ENCODE results near the gene FGFR2.

Gene FGFR2

DNA sequence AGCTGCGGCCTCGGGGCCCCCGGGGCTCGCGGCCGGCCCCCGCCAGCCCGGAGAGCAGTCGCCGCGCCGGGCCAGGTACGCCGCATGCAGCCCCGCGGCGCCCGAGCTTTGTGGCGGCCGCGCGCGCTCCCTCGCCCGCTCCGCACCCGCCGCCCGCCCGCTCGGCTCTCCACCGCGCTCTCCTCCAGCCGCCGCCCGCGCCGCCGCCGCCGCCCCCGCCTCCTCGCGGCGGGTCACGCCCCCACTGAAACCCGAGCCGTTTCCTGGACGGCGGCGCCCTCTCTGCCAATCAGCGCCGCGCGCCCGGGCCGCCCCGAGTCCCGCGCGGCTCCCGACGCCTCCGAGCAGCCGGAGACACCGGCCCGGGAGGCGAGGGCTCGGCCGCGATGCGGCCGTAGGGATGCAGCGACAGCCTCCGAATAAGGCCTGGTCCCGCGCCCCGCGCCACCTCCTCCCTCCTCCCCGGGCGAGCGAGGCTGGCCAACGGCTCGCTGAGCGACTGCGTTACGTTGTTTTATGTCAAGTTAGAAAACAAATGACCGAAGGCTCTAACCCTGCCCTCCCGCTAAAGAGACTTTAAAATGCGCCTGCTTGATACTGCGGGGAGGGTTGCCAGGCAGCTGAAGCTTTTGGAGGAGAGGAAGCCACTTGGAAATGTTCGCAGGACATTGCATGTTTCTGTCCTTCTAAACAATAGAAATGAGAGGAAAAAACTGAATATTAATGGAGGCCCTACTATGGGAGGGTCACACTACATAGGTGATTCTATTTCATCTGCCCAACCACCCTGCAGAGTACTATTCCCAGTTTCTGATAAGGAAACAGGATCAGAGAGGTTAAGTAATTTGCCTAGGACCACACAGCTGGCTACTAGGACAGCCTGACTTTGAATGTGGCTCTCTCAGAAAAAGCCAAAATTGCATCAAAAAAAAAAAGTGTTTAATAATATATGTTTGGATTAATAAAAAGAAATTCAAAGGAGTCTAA lies at the start of gene FGFR2:
Gene FGFR2, minus strand, starts transcription at position 182 of the 987 bp plus-strand sequence. CDS start 4,627 bp downstream, outside the sequence.
- DNase-seq, result peak; percentile 45

DNA sequence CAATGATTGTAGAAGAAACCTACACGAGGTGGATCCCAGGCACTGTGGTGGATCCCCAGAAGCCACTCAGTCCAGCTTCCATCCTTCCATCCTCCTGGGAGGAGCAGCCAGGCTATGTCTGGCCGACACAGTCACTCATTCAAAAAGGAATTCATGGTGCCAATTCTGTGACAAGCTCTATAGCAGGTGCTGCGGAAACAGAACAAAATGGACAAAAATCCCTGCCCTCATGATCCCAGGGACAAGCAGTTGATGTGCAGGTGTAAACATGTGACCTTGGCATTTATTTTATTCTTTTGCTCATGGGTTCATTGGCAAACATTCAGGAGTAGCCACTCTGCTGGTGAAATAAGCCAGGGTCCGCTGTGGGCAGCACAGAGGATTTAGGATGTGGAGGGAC lies 49.2 kb upstream of the FGFR2 start:
- DNase-seq, result no peak

DNA sequence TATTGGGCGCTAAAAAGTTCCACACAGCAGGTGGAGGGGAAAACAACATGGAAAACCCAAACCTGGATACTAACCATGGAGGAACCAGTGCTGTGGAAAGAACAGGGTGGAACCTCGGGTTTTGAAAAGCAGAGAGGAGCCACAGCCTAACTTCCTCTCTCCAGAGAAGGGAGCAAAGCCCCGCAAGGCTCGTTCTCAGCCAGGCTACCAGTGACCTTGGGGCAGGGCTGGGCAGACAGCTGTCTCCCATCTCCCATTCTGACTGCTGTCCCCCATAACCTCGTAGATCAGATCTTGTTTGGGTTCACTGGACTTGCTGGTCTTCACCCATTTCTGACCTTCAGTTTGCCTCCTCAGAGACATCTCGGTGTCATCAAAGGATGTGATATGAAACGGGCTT lies 47.5 kb upstream of the FGFR2 start:
- no peak for DNase-seq

DNA sequence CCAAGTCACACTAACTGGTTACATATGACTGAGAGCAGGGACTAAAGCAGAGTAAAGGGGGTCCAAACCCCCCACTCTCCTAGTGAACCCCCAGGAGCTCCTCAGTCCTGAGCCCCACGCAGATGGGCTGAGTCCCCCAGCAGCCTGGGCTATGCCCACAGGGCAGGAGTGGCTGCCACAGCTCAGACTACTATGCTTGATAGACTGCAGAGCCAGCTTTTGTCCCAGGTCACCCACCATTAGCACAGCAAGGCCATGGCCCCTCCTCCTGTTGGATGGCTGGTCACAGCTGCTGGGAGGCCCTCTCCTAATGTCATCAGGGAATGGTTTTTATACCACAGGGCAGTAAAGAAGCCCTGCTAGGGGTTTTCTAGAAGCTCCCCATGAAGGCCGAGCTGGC lies 46.3 kb upstream of the FGFR2 start:
- no peak for DNase-seq

DNA sequence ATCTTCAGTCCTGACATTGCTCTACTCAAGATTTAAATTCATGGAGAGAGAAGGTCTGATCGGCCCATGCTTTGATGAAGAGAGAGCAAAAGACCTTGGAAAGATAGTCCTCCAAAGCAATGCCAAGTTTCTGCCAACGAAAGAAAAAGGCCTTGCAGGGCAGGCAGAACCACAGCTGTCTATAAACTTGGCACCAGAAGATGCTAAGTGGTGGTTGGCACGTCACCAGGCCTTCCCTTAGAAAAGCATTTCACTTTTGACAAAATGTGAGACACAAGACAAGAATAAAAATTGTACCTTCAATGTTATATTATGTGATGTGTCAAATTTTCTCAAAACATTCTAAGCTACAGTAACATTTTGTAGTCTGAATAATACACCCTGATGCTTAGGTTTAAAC lies 42.0 kb upstream of the FGFR2 start:
- no peak for DNase-seq

DNA sequence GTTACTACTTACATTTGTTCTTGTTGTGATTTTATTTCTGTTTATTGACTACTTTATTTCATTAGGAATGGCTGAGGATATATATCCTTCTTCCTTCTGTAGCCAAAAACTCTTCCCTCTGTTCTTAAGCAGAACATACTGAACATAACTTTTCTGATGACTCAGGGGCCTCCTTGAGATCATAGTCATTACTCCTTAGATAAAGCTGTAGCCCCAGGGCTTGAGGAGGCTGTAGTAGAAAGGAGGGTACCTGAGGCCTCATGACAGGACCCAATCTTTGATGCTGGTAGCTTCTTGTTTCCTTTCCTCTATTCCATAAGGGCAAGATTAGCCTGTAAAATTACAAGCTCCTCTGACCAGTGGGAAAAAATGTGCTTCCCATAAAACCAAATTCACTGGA lies 41.2 kb upstream of the FGFR2 start:
- no peak for DNase-seq

DNA sequence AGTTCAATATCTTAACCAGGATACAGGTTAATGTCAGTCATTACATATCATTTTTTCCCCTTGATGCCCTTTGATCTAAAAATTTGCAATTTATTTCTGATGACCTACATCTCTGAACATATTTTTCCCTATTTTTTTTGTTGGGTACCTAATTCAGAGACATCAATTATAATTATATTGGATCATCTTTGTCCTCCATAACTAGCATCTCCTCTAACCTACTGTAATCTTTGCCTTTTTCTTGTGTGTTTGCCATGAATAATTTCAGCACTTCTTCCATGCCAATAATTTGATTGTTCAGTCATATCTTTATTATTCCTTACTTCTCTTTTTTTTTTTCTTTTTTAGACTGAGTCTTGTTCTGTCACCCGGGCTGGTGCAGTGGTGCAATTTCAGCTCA lies 39.2 kb upstream of the FGFR2 start:
- DNase-seq, result no peak

DNA sequence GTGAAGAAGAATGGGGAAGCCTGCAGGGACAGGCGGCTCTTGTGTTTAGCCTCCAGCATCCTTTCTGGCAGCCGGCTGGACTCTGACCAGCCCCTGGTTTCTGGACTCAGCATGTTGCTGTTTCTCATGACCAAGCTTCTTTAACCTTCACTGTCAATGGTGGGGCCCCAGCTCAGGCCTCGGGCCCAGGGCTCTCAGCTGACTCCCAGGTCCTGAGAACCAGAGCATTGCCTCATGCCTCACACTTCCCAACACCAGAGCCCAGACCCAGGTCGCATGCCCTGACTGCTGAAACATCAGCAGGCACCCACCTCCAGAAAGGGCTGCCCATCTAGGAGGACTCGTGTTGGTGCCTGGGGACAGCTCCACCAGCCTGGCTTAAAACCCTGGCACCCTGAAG lies 34.8 kb upstream of the FGFR2 start:
- DNase-seq, result no peak

DNA sequence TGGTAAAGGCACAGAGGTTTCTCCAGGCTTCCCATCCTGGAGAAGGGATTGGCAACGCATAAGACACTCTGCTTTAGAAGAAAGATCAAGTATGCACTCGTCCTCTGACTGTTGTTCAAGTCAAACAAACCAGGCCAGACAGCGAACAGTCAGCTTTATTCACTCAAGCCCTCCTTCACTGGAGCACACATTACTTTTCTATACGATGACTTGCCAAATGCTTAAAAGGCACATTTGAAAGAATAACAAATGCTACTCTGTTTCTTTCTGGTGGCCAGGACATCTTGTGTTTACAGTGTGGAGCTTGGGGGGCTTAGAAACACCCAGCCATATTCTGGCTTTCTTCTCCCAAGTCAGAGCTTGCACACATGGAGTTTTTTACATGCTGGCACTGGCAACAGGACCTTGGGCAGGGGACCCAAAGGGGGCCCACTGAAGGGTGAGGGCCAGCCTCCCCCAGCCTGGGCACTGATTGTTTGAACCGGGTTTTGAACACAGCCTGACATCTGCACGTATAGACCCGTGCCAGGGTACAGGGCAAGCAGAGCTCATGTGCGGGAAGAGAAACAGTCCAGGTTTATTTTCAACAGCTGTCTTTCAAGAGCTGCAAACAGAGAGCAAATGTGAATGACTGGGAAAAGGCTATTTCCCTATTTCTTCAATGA lies 33.3 kb upstream of the FGFR2 start:
- DNase-seq, result no peak

DNA sequence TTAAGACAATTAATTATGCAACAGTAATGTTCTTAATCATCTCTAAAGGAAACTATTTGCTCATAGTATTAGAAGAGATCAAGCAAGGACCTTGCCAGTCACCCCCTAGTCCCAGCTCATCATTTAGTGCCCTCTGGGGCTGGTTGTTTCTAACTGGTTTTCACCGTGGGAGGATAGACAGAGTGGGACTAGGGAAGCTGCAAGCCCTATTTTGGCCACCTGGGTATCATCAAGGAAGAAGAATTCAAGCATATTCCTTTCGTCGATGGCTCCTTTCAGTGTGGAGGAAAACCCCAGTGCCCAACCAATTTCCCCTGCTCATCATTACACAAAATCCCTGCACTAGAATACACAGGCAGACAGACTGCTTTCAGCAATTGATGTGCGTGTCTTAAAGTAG lies 30.6 kb upstream of the FGFR2 start:
- no peak for DNase-seq

DNA sequence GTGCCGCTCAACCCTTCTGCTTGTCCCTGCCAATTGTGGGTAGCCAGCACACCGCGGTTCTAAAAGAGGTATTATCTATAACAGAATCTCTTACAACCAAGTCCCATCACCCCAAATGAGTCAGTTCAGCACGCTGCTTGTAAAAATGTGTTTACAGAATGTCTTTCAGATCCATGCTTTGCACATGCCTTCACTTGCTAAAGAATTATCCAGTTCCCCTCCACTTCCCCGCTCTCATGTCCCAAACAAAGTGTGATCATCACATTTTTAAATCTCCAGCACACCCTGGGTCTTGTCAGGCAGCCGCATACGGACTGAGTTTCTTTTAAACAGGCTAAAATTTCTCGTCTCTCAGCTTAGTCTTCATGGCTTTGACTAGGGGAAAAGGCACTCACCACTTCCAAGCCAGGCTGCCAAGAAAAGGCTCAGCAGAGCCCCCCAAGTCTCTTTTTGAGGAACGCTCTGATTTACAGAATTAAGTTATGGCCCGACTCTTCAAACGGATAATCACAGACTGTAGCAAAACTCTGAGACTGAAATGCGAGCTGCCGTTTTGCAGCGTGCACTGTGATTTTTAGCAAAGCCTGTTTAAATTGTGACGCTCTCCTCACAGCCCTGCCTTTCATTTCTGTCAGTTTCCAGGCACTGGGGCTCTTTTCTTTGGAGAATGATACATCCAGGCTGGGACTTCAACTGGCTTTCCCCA lies 29.8 kb upstream of the FGFR2 start:
- no peak for DNase-seq

DNA sequence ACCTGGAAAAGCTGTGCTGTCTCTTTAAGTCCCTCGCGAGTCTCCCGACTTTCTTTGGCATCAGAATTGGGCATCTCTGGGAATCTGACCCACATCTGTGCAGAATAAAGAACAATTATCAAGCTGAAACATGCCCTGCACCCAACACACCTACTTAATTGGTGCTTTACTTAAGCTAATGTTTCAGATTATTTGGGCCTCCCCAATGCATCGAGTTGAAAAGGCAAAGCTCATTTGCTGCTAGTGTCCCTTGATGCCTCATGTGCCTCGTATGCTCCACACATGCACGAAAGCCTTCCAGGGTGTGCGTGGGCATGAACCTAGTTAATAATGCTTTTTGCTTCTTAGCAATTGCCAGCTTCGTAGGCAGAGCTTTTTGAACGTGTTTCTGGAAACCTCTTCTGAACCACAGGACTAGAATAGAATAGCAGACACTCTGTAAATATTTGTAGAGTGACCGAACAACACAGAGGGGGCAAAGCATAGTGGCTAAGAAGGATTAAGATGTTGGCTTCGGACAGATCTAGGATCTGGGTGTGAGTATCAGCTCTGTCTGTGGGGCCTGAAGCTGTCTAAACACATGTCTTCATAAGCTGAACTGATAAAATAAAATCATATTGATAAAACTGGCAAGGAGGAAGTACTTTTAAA lies 26.7 kb upstream of the FGFR2 start:
- DNase-seq, result no peak

DNA sequence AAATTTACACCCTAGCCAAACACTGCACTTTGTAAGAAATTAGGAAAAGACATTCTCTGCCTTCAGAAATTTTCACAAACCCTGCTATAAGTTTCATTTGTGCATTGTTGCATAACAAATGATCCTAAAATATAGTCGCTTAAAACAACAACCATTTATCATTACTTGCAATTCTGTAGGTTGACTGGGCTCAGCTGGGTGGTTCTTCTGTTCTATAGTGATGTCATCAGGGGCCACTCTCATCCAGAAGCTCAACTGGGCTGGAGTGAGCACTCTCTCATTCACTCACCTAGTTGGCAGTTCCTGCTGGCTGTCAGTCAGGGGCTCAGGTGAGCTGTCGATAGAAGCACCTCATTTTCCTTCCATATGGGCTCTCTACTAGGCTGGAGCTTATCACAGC lies 20.7 kb upstream of the FGFR2 start:
- no peak for DNase-seq

DNA sequence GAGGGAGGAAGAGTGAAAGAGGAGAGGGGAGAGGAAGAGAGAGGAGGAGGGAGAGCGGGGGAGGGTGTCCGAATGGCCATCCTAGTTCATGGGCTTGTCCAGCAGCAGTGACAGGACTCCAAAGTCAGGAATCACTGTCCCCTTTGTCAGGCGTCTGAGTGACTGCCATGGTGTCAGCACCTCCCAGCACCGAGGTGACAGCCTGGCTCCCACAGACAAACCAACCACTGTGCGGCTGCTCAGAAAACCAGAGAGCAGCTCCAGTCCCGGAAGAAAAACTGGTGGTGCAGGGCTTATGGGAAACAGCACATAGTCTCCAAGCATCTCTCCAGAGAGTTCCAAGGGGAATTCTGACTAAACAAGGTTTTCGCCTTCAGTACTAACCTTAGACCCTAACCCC lies 18.9 kb upstream of the FGFR2 start:
- DNase-seq, result no peak

DNA sequence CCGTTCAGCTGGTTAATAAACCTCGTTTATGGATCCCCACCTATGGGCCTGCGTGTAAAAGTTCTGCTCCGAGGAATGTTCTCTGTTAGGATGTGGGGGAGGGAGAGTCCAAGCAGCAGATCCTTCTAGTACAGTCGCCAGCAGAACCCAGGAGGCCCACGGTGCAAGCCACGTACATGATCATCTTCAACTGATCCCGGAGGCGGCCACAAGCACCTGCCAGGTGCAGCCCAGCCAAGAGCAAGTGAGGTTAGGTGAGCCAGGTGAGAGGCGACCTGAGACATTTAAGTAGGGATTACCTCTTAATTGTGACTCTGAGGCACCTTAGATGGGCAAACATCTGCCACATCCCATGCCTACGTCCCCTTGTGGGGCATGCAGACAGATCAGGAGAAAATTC lies 18.0 kb upstream of the FGFR2 start:
- DNase-seq, result no peak

DNA sequence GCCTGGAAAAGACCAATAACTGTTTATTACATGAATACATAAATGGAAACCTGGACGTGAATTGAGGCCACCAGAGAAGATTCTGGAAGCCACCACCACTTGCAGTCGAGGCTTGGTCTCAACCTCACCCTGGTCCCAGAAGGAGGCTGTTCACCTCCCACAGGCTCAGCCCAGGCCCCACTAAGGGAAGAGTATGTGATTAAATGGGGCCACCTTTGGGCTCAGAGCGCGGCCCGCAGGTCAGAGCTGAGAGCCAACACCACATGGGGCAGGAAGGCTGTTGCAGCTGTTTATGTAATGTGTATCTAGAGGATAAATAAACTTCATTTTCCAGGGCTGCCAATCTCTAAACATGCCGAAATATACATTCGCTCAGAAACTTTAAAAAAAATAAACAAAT lies 17.6 kb upstream of the FGFR2 start:
- DNase-seq, result no peak

DNA sequence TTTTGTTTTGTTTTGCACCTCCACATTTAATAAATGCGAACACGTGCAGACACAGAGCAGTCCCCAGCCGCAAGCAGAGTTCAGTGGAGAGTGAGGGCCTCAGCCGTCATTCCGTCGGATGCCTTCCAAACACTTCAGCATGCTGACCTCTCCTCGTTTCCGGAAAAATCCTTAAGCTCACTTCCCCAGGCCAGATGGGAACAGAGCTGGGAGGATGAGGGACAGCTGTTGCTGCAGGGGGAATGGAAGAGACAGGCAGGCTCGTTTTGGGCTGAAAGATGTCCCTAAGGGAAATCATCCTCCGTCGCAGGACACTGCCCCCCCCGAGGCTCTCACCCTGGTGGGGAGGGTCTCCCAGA lies 17.2 kb upstream of the FGFR2 start:
- DNase-seq, result no peak

DNA sequence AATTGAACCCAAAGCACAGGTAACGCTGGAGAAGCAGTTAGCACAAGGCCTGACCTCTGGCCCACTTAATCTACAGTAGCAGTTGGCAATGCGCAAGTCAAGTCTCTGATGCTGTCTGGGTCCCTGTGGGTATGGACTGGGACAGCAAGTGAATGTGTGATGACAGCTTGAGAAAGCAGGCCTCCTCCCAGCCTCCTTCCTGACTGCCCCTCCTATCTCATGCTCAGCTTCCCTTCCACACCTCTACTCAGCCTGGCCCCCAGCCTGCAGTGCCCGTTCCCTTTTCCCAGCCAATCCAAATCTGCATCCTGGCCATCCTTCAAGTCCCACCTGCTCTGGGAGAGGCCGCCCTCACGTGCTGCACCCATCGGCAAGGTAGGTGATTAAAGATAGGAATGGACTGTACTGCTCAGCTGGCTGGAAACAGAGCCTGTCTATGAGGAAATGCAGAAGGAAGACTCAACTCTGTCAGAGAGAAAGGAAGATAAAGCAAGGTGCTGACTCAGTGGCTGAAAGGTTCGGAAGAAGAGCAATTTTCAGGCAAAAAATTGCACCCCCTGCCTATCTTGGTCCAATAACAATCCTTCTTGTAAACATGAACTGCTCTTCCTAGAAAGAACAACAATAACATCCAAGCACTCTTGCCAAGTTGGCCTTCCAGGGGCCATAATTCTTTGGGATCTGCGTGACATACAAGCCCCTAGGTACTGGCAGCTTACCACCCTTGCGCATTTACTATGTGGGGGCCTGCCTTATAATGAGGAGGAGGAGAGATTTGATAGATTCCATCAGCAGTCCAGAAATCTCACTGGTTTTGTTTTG lies 16.6 kb upstream of the FGFR2 start:
- no peak for DNase-seq

DNA sequence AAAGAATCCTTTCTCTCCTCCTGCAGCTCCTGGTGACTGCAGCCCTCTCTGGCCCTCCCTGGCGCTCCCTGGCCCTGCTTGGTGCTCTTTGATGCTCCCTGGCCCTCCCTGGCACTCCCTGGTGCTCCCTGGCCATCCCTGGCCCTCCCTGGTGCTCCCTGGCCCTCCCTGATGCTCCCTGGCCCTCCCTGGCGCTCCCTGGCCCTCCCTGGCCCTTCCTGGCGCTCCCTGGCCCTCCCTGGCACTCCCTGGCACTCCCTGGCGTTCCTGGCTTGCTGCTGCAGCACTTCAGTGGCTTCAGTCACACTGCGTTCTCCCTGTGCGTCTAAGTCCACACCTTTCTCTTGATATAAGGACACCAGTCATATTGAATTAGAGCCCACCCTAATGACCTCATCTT lies 15.2 kb upstream of the FGFR2 start:
- DNase-seq, result no peak

DNA sequence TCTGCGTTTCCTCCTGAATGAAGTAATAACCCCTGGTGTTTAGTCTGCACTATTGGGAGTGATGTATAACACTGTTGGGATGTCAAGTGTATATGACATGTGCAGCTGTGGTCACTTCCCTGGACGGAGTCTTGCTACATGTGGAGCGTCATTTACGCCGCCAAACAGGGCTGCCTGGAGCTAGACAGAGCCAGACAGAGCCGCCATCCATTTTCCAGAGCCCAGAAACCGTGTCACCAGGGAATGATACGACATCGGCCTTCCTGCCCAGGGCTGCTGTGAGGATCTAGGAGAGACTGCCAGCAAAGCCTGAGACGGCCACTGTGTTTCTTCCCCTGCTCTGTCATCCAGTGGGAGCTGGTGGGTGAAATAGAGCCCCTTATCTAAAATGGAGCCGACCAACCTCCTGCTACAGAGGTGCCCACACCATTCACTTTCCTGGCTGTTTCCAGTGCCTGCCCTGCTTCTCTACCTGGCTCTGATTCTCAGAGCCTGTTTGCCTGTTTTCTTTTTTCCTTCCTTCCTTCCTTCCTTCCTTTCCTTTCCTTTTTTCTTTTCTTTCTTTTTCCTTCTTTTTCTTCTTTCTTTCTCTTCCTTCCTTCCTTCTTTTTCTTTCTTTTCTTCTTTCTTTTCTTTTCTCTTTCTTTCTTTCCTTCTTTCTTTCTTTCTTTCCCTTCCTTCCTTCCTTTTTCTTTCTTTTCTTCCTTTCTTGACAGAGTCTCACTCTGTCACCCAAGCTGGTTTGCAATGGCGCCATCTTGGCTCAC lies 13.3 kb upstream of the FGFR2 start:
- DNase-seq, result no peak

DNA sequence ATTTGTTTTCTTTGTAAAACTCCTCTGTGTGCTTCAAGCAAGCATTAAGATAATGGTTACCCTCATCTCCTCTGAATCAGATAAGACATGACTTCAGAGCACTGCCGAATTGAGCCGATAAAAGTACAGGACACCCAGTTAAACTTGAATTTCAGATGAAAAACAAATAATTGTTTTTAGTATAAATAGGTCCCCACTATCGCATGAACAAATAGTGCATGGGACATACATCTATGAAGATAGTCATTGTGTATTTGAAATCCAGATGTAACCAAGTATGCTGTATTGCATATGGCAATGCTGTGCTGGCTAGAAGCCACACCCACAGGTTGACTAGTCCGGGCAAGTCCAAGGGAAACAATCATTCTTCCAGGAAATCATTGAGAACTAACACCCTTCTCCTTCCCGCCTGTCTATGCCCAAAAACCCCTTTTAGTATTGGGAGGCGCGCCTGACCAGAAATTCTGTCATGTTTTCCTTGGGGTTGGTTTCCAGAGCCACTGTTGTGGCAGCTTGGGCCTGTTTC lies 12.6 kb upstream of the FGFR2 start:
- DNase-seq, result no peak
